GM12891 (cell line): ENCODE data around the gene PSMG1.
"Not testable (repeated sequence)": the region's sequence is repeated elsewhere in the genome, so short reads cannot be mapped to it uniquely, and the experiment has no call there.

Experiments
- DNase-seq: peaks from one replicate; pipeline ENCODE4 v3.0.0; 2011; ENCODE audit warnings: low spot score; ENCODE audit not compliant: insufficient read length
- FAIRE-seq: peaks from 2 replicates; lab custom pipeline; 2011; peaks lifted over from hg19 to GRCh38; lab: Jason Lieb, UNC
- PAX5 ChIP-seq: IDR thresholded peaks from 2 replicates; pipeline ENCODE4 v1.6.1; 2011; ENCODE audit warnings: low read length, moderate library complexity, mild to moderate bottlenecking; ENCODE audit not compliant: insufficient read depth, severe bottlenecking
- POLR2A ChIP-seq: IDR thresholded peaks from 2 replicates; pipeline ENCODE4 v1.6.1; 2011; ENCODE audit warnings: low read depth, low read length, control low read depth
- POLR2AphosphoS5 ChIP-seq: IDR thresholded peaks from 2 replicates; pipeline ENCODE4 v1.6.1; 2011; ENCODE audit warnings: low read depth, low read length, control low read depth
- POU2F2 ChIP-seq: IDR thresholded peaks from 2 replicates; pipeline ENCODE4 v1.6.1; 2011; ENCODE audit warnings: low read depth, mild to moderate bottlenecking, control low read depth, low read length, moderate library complexity
- SPI1 ChIP-seq: IDR thresholded peaks from 2 replicates; pipeline ENCODE4 v1.6.1; 2011; ENCODE audit warnings: low read depth, low read length, control low read depth
- TAF1 ChIP-seq: IDR thresholded peaks from 2 replicates; pipeline ENCODE4 v1.6.1; 2011; ENCODE audit warnings: low read depth, low read length, control low read depth

The PSMG1 gene

GRCh38 chr21:39144191-39144590 is 39.1 kb downstream of the PSMG1 start:
- FAIRE-seq (no peak), DNase-seq (no peak)
- TF ChIP-seq SPI1 = no peak
- TF ChIP-seq PAX5 = no peak
- TF ChIP-seq POLR2A = no peak
- no peak for TF ChIP-seq POLR2AphosphoS5
- TF ChIP-seq POU2F2 = no peak
- no peak for TF ChIP-seq TAF1

- TF ChIP-seq POU2F2 (no peak), POLR2A (no peak)
- FAIRE-seq (no peak), DNase-seq (no peak)
Measured at GRCh38 chr21:39142972-39143371, 40.3 kb downstream of the PSMG1 start.

GRCh38 chr21:39141502-39141901 is 41.7 kb downstream of the PSMG1 start:
- DNase-seq (no peak), FAIRE-seq (no peak)
- no peak for TF ChIP-seq SPI1
- TF ChIP-seq PAX5 = no peak
- no peak for TF ChIP-seq TAF1
- no peak for TF ChIP-seq POU2F2
- TF ChIP-seq POLR2A = no peak
- TF ChIP-seq POLR2AphosphoS5 = no peak

- FAIRE-seq = no peak
- TF ChIP-seq PAX5 (no peak), POLR2A (no peak), TAF1 (no peak), SPI1 (no peak), POLR2AphosphoS5 (no peak), POU2F2 (no peak)
Measured at GRCh38 chr21:39137248-39138178, 45.7 kb downstream of the PSMG1 start.

GRCh38 chr21:39136711-39137110 is 46.5 kb downstream of the PSMG1 start:
- TF ChIP-seq POU2F2 (no peak), SPI1 (no peak), TAF1 (no peak), PAX5 (no peak), POLR2AphosphoS5 (no peak), POLR2A (no peak)
- DNase-seq = no peak
- FAIRE-seq = no peak

More at GRCh38 chr21:39137248-39138178, 45.7 kb downstream of the PSMG1 start:
- DNase-seq = no peak

GRCh38 chr21:39136138-39136537 is 47.1 kb downstream of the PSMG1 start:
- not testable (repeated sequence) for DNase-seq, FAIRE-seq

DNA sequence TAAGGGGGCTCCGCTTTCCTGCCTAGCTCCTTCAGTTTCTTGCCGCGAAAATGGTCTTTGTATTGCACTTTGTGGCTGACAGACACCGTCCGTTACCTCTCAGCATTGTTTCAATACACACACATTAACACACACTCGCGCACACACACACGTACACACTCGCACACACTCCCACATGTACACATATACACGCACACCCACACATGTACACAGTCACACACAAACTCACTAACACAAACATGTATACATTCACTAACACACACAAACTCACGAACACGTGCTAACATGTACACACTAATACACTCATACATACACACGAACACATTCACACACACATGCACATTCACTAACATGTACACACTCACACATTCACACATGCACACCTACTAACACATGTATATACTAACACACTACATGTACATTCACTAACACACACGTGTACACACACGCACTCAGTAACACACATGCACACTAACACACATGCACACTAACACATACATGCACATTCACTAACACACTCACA is 48.9 kb downstream of the PSMG1 start:
- no peak for TF ChIP-seq POU2F2
- TF ChIP-seq POLR2AphosphoS5 = no peak
- no peak for TF ChIP-seq SPI1
- no peak for DNase-seq
- FAIRE-seq = peak; percentile 66

- no peak for DNase-seq
- TF ChIP-seq POLR2A = no peak
- FAIRE-seq = no peak
Measured at GRCh38 chr21:39132248-39132647, 51.0 kb downstream of the PSMG1 start.

DNA sequence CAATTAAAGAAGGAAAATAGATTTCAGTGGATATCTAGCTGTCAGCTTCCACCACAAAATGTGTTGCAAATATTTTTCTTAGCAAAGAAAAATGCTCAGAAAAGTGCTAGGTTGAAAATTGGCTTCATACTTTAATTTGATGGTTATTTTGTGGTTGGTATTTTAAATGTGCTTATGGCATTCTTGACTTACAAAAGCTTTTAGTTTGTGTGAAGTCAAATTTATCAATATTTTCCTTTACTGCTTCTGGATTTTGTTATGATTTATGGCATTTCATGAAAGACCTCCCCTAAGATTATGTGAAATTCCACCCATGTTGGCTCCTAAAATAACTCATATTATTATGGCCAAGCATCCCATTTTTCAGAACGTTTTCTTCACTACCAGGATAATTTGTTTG is 51.5 kb downstream of the PSMG1 start:
- FAIRE-seq (no peak), DNase-seq (no peak)
- TF ChIP-seq POU2F2 = no peak
- TF ChIP-seq PAX5 = no peak
- TF ChIP-seq POLR2A = no peak
- no peak for TF ChIP-seq SPI1

DNA sequence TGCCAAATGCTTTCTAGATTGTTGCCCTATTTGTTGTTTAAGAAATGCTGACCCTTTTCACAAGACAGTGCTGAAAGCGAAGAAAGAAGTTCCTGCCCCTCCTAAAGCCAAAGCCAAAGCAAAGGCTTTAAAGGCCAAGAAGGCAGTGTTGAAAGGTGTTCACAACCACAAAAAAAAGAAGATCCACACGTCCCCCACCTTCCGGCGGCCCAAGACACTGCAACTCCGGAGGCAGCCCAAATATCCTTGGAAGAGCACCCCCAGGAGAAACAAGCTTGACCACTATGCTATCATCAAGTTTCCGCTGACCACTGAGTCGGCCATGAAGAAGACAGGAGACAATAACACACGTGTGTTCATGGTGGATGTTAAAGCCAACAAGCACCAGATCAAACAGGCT is 55.7 kb downstream of the PSMG1 start:
- FAIRE-seq = no peak
- DNase-seq = no peak

GRCh38 chr21:39126486-39126806 is 56.8 kb downstream of the PSMG1 start:
- no peak for FAIRE-seq

More for the DNA sequence above, 55.7 kb downstream of the PSMG1 start:
- TF ChIP-seq POLR2AphosphoS5 = no peak

More at GRCh38 chr21:39126486-39126806, 56.8 kb downstream of the PSMG1 start:
- DNase-seq = no peak
- no peak for TF ChIP-seq POLR2A
- no peak for TF ChIP-seq TAF1
- TF ChIP-seq POLR2AphosphoS5 = no peak
- no peak for TF ChIP-seq SPI1
- TF ChIP-seq POU2F2 = no peak
- no peak for TF ChIP-seq PAX5
